ENCODE data around the gene KCTD11. TPM values are rescaled to one million over a fixed set of nuclear protein-coding genes. Genes with fewer than 3 reads are reported as not detected.

KCTD11 gene
- total and polyA plus RNA-seq, 2 of the 13 experiments (the other 11 are each of a cell fraction or from before 2014, with no cell fraction given) = 1.6 to 2.6 TPM

- no peak for TF ChIP-seq PAF1 (CRISPR knock-in tag; IDR thresholded peaks at IDR 0.05)
- TF ChIP-seq ZNF839 (CRISPR knock-in tag; IDR thresholded peaks at IDR 0.05; ENCODE audit: borderline replicate concordance) = no peak
- TF ChIP-seq ZZZ3 (CRISPR knock-in tag; IDR thresholded peaks at IDR 0.05; ENCODE audit: borderline replicate concordance) = no peak
- TF ChIP-seq SRY (CRISPR knock-in tag; IDR thresholded peaks at IDR 0.05) = no peak
- no peak for TF ChIP-seq HOXA7 (CRISPR knock-in tag; IDR thresholded peaks at IDR 0.05)
These were observed 36.9 kb downstream of the KCTD11 start (continued) for GRCh38 chr17:7388856-7389255.

- TF ChIP-seq KDM3A (CRISPR knock-in tag; IDR thresholded peaks at IDR 0.05; ENCODE audit: low read depth) (no peak), ZNF616 (CRISPR knock-in tag; IDR thresholded peaks at IDR 0.05; ENCODE audit: low read depth) (no peak), ZNF230 (CRISPR knock-in tag; IDR thresholded peaks at IDR 0.05) (no peak)
- H2AFZ ChIP-seq (ENCODE audit: low read length) = no peak overlapping the region
- CTCF ChIA-PET (ENCODE audit: low intra/inter-chr PET ratio, low total read pairs) = no interaction called here
- FAIRE-seq = no peak
- no peaks in the 10 kb centered on the region for H3K9me3 ChIP-seq (ENCODE audit: low read length)
- no peaks in the 10 kb centered on the region for H4K20me1 ChIP-seq (ENCODE audit: insufficient read depth, low read length)
- 88% methylated on average over 14 of the region's 19 CpGs for WGBS (ENCODE audit: low lambda C conversion rate)
- POLR2A ChIA-PET = interaction anchor here (2.4 kb wide), 1 partner anchor 13 kb away, joined by 12 read pairs; the partner anchor contains the start of gene TMEM256
- no peak for ATAC-seq
- H3K27me3 ChIP-seq (ENCODE audit: control insufficient read depth in 1 of 2, insufficient read depth in 2 of 2, low read length in 2 of 2) = no peaks in the 10 kb centered on the region
- no peak overlapping the region for H3K27ac ChIP-seq (ENCODE audit: extremely low read length, insufficient read depth, low read length)
- intact Hi-C loops (cut with micrococcal nuclease; ENCODE audit: unreplicated experiment) = no loop called here
- no peak overlapping the region for H3K9ac ChIP-seq (ENCODE audit: insufficient read depth, low read depth, low read length)
- H3K36me3 ChIP-seq (replicated peaks in 1 of 2; ENCODE audit: control insufficient read depth in 1 of 2, insufficient read depth in 2 of 2, low read length in 2 of 2) = peaks cover 0 to 2% of the 10 kb centered on the region in 2 experiments; a peak in 2 of 5 replicates
- H3K4me1 ChIP-seq (ENCODE audit: insufficient read depth, low read length) = peaks cover 13% of the 10 kb centered on the region
- H3K4me2 ChIP-seq (ENCODE audit: low read depth, low read length) = no peak overlapping the region
- no peak overlapping the region for H3K4me3 ChIP-seq (replicated peaks in 1 of 3; ENCODE audit: insufficient read depth in 1 of 3, low read depth in 2 of 3, low read length in 3 of 3)
- in situ Hi-C loops (cut with HindIII; ENCODE audit: extremely low pct_ligation_motif_present, low pct_unique_long_range_greater_than_20kb) = no loop called here
- no TSS peak for BruUV-seq (replicated peaks)
- DNase-seq (ENCODE audit: low spot score) = no peak
- no peaks in the 10 kb centered on the region for H3K79me2 ChIP-seq (ENCODE audit: insufficient read depth, low read length)
These were observed 38.3 kb downstream of the KCTD11 start for GRCh38 chr17:7389924-7390910.
